ENCODE measurements around the gene CYFIP2.

Gene CYFIP2

DNA sequence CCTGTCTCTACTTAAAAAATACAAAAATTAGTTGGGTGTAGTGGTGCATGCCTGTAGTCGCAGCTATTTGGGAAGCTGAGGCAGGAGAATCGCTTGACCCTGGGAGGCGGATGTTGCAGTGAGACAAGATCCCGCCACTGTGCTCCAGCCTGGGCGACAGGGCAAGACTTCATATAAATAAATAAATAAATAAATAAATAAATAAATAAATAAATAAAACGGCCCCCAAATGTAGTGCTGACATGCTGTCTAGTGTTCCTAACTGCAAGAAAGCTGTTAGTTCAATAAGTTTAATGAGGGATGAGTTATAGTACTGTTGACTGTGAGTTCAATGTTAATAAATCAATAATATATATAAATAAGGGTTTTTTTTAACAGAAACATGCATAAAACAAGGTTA lies 7.5 kb upstream of the CYFIP2 start:
- no peak for DNase-seq (ENCODE audit: low read depth)

DNA sequence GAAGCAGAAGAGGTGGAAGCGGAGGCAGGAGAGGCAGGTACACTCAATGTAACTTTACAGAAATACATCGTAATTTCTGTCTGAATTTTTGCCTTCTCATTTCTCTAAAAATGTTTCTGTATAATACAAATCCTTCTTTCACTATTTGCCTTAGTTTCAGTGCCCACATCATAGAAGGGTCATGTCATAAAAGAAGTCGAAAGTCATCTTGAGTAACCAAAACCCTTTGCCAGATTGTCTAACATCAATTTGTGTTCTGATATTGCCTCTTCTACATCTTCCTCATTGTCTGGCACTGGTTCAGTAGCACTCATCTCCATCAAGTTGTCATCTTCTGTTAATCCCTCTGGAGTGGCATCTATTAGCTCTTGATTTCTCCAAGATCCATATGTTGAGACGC lies 6.2 kb upstream of the CYFIP2 start:
- DNase-seq (ENCODE audit: low read depth) = no peak

- no peak for DNase-seq (ENCODE audit: low read depth)
These were observed 2.3 kb upstream of the CYFIP2 start for GRCh38 chr5:157263496-157264090.

DNA sequence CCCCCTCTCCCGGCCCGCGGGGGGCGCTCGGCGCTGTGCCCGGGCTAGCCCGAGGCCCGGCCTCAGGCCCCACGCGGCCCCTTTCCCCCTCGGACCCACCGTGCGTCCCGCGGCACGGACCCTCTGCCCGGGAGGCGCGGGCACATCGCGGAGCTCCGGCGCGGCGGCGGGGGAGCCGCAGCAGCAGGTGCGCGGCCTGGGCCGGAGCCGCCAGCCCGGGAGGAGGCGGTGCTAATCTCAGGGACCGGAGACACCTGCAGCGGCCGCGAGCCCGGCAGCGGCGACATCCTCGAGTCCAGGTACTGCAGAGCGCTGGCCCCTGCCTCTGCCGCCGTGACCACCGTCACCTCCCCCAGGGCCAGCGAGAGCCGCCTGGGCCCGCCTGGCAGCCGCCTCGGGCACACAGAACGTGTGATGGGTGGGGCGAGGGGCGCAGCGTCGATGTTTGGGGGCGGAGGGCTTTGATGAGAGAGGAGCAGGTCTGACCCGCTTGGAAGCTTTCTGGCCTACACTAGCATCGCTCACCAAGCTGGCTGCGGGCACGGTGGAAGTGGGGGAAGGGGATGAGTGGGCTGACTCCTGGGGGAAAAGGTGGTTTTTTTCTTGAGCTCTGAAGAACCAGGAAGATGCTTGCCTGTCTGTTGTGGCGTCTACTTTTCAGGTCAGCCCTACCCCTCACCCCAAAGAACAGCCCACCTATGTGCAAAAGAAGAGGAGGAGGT lies 524 bp downstream of the CYFIP2 start:
- no peak for DNase-seq (ENCODE audit: low read depth)

GRCh38 chr5:157267025-157267424 lies 1.1 kb downstream of the CYFIP2 start:
- no peak for DNase-seq (ENCODE audit: low read depth)

DNA sequence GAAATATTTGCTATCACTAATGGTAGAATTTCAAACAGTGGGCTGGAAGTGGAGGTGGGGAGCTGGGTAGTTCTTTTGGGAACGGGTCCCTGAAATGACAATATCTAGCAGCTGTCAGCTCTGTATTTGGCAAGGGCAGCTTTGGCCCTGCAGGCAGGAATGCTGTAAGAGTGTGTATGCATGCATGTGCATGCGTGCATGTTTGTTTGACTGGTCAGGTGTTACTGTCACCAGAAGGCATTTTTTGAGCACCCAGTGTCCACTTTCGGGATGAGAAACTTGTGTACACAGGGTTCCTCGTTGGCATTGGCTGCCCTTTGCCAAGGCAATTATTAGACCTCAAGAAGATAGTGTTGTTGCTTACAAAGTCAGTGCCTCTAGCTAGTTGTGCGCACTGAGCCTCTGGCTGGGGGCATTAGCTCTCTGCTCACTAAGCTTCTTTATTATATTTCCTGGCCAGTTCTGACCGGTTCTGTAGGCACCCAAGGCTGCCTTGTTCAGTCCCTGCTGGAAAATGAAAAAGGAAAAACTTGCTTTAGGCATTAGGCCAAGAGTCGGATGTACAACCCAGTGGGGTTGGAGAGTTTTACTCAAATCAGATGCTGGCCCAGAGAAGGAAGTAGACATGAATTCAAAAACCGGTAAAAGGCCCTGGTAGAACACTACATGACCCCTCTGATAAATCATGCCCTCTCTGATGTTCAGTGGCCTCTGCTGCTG lies 2.0 kb downstream of the CYFIP2 start:
- no peak for DNase-seq (ENCODE audit: low read depth)

- DNase-seq (ENCODE audit: low read depth) = no peak
These were observed 3.3 kb downstream of the CYFIP2 start for GRCh38 chr5:157269165-157269671.

DNA sequence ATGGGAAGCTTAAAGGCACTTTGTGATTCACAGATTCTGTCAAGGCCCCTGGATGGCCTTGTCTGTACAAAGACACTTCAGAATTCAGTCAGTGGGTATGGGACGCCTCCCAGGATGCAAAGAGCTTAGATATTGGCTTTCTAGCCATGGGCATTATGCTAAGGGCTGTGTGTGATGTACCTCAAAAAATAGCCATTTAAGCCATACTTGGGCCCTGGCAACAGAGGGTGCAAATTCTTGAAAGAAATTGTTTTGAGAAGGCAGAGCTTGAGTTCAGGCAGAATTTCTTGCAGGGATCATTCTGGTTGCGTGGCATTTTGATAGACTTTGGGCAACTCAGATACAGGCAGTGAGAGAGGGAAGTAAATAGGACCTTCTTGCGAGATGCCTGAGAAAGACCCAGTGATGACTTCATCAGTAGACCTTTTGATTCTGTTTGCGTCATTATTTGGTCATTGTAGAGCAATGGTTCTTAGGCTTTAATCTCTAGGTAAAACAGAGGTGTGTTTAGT lies 3.9 kb downstream of the CYFIP2 start:
- no peak for DNase-seq (ENCODE audit: low read depth)

DNA sequence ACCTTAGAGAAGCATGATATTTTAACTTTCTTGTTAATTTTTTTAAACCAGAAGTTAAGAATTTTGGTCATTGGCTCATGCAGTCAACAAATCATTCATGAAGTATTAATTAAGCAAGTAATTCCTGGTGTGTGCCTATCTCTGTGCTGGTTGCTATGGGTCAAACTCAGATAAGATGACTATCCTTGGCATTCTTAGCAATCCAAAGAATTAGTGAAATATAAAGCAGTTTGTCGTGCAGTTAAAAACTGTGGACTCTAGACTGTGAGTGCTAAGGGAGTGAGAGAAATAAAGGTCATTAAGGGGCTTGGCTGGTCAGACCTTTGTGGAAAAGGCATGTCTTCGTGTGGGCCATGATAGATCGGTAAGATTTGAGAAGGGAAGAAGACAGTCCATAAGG lies 4.8 kb downstream of the CYFIP2 start:
- DNase-seq (ENCODE audit: low read depth) = no peak

DNA sequence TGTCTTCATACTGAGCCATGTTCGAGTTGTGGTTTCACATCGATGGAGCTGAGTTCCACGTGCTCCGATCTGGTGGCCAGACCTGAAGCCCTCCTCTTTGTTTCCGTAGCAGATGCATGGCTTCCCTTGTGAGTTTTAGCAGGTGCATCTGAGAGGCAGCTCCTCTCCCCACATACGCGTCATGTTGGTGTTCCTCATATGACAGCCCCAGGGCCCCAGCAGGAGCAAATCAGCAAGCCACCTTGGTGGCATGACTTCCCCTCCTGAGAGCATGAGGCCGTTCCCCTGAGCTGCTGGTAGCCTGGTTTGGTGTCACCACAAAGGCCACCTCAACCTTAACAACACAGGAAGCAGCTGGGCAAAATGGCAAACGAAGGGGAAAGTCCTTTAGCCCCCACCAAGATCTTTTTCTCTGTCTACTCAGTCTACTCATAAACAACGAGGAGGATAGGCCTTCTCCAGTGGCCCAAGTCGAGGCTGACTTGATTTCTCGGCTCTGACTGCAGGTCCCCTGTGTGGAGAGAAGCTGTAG lies 5.9 kb downstream of the CYFIP2 start:
- DNase-seq (ENCODE audit: low read depth) = no peak

GRCh38 chr5:157273131-157273556 lies 7.2 kb downstream of the CYFIP2 start:
- no peak for DNase-seq (ENCODE audit: low read depth)

DNA sequence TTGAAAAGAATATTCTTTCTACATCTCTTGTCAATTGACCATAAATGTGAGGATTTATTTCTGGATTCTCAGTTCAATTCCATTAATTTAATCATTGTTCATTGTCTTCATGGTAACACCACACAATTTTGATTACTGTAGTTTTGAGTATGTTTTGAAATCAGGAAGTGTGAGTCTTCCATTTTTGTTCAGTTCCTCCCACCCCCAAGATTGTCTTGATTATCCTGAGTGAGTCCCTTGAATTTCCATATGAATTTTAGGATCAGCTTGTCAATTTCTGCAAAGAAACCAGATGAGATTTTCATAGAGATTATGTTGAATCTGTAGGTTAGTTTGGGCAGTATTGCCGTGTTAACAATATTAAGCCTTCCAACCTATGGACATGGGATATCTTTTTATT lies 9.5 kb downstream of the CYFIP2 start:
- DNase-seq (ENCODE audit: low read depth) = no peak

GRCh38 chr5:157278319-157279037 lies 12.6 kb downstream of the CYFIP2 start:
- no peak for DNase-seq (ENCODE audit: low read depth)

DNA sequence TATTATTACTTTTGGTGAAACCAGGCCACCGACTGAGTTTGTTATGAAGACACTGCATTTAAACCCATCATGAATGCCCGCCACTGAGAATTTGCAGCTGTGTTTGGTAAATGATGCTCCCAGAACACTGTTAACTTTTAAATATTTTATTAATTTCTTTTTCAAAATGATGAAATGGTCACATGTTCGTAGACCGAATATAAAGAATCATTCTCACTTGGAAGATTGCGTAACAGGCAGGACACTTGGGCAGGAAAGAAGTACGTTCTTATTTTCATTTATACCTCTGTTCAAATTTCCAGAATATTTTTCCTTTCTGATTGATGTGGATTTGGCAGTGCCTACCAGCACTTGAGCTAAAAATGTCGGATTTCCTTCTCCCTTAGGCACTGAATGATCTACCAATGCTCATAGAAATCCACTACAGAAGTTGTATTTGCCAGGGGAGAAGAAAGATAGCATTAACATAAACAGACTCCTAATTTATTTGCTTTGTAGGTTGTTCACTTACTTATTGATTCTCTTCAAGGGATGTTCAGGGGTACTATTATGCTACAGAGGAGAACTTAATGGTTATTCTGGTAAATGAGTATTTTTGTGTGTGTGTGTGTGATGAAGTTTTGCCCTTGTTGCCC lies 13.8 kb downstream of the CYFIP2 start:
- no peak for DNase-seq (ENCODE audit: low read depth)

DNA sequence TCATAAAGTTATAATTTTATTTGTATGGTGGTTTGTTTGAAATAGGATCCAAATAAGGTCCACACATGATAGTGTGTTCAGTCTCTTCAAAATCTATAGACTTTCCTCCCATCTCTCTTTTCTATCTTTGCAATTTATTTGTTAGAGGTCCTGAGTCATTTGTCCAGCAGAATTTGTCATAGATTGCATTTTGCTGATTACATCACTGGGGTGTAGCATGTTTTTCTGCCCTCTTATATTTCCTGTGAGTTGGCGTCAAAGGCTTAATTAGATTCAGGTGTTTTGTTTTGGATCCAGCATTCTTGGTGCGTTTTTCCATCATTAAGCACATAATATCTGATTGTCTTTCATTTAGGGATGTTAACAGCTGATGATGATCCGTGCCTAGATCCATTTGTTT lies 15.0 kb downstream of the CYFIP2 start:
- DNase-seq (ENCODE audit: low read depth) = no peak

GRCh38 chr5:157282150-157282549 lies 16.2 kb downstream of the CYFIP2 start:
- no peak for DNase-seq (ENCODE audit: low read depth)

DNA sequence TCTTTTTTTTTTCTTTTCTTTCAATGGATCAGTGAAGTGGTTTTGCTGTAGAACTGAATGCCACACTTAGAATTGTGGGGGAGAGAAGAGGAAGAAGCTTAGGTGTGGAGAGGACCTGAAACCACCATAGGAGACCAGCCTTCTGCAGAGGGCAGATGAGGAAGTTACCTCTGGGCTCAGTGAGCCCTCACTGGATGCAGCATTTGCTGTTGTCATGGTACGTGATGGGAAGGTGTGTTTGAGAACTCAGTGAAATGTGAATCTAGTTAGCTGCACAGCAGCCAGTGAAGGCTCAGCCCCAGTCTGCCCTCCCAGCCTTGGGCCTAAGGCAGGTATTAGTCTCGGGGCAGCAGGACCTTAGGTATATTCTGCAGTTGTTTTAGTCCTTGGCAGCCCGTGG lies 17.5 kb downstream of the CYFIP2 start:
- no peak for DNase-seq (ENCODE audit: low read depth)

DNA sequence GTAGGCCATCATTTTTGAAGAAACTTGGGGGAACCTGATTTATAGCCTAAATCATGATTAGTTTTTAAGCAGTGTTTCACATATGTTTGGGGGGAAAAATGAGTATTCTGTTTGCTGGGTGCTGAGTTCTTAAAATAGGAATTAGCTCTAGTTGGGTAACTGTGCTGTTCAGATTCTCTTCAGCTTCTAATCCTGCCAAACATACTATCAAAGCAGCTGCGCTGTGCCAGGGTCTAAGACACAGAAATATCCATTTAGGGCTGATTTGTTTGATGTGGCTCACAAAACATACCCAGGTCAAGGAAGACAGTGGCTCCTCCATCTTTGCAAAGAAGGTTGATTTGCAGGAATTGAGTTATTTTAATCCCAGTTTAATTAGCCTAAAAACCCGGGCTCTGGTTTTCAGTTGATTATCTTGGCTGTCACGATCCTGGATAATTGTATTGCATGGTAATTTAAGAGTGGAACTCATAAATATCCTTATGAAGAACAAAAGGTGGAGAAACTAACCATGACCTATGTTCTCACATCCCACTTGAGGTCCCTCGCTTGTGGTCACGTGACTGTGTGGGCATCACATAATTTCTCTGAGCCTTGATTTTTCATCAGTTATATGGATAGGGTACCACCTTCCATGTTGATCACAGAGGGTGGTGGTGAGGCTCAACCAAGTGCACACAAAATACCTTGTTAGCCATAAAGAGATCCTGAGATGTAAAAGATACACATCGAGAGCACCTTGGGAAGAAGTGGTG lies 18.7 kb downstream of the CYFIP2 start:
- DNase-seq (ENCODE audit: low read depth) = no peak

DNA sequence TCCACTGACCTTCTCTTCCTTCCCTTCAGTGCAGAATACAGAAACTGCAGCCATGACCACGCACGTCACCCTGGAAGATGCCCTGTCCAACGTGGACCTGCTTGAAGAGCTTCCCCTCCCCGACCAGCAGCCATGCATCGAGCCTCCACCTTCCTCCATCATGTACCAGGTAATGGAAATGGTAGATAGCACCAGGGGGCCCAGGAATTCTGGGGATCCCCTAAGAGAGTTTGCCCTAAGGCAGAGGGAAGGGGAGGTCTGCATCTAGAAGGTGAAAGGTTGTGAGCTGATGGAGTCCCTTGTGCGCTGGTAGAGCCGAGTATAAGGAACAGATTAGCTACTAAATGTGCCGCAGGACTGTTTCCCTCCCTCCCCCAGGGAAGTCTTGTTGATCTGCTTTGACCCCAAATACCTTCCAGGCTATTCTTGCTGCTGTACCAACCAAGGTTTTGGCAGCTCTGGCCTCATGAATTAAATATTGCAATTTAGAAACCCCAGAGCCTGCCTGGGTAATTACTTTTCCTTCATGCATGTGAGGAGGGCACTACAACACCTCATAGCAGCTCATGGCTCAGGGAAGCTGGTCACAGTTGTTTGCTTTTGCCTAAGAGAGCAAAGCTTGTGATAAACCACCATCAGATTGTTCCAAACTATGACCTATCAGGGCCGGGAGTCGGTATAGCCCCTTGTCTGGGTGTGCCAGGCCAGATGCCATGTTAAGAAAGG lies 19.6 kb downstream of the CYFIP2 start:
- DNase-seq (ENCODE audit: low read depth) = no peak

- DNase-seq (ENCODE audit: low read depth) = no peak
These were observed 20.9 kb downstream of the CYFIP2 start for GRCh38 chr5:157286761-157287211.
